HG02840 (cell line): ENCODE measurements around the gene CPA2.

Experiments
- ATAC-seq: cut with Tn5 transposase; IDR thresholded peaks from one replicate; pipeline ENCODE4 v1.9.1; 2021; ENCODE audit warnings: mild to moderate bottlenecking, moderate library complexity, moderate number of reproducible peaks; ENCODE audit not compliant: unreplicated experiment, low FRiP score

CPA2 gene

DNA sequence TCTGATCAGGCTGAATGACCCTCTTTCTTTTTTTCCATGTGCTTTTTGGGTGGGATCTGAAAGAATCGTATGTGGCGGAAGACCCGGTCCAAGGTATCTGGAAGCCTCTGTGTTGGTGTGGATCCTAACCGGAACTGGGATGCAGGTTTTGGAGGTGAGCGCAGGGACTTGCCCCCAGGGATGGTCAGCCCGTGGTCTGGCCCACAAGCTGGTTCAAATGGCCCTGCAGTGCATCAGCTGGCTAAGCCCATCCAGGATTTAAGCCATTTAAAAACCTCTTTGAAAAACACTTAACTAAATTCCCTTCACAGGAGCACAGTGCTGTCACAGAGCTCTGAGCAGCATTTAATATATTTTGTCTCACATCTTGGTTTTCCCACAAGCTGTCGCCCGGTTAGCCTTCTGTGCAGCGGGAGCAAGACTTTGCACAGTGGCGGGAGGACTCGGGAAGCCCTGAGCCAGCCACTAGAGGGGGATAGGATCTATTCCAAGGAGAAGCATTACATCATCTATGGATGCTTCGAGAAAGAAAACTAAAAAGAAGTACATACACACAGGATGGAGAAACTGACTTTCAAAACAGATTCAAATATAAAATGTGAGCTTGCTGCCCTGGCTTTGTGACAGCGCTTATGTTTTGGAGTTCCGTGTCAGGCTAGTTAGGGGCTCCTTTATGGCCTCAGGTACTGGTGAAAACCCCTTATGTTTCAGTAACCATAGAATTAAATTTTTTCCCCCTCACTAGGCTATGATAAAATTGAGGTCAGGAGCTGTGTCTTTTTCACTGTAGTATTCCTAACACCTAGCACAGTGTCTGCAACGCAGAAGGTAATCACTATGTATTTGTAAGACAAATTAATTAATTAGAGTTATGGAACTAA is 11.3 kb downstream of the CPA2 start:
- ATAC-seq = no peak

DNA sequence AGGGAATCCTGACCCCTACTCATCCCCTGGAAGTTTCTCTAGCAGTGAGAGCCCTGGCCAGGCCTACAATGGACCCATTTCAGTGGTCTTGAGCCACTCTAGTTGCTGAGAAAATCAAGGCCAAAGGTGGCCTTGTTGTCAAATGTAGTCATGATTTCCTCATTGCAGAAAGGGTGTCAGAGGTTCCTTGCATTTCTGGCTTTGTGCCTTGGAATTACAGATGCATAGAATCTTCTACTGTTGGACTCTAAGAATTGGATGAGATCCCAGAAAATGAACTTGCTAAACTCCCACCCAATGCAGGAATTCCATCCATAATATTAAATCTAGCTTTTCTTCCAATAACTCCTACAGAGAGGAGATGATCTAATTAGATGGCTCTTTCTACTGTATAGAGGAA is 12.2 kb downstream of the CPA2 start:
- ATAC-seq = no peak

DNA sequence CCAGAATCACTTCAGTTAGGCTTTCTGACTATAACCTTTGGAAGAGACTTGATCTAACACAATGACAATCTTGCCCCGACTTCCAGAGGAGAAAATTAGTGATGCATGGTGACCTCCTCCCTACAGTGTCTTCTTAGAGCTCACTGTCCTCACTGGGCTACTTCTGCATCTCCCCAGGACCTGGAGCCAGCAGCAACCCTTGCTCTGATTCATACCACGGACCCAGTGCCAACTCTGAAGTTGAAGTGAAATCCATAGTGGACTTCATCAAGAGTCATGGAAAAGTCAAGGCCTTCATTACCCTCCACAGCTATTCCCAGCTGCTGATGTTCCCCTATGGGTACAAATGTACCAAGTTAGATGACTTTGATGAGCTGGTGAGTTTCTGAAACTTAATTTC is 12.6 kb downstream of the CPA2 start:
- ATAC-seq = no peak

DNA sequence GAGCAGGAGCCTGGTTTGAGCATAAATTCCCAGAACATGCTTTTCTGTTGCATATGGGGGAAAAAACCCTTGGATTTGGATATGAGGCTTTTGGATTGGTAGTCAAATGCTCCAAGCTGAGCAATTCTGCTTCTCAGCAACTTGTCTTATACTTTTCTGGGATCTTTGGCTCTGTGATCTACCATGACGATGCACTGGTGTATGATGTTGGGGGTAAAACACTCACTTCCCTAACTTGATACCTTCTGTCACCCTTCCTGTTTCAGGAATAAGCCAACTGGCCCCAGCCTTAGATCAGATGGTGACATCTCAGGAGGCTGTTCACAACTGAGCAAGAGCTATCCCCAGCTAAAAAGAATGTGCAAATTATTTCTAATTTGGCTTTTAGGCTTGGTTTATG is 13.2 kb downstream of the CPA2 start:
- ATAC-seq = no peak

DNA sequence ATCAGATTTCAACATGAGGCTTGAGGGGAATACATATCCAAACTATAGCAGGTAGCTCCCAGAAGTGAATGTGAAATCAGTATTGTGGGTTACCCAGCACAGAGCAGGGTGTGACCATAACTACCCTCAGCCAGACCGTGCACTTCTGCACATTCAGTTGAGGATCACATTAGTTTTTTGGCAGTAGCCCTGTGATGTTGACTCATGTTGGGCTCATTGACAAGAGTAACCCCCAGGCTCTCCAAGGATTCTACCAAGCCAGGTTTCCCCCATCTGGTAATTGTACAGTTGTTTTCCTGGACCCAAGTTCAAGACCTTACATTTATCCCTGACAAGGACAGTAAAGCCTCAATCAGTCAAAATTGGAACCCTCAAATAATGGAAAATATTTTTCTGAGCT is 14.6 kb downstream of the CPA2 start:
- ATAC-seq = no peak

DNA sequence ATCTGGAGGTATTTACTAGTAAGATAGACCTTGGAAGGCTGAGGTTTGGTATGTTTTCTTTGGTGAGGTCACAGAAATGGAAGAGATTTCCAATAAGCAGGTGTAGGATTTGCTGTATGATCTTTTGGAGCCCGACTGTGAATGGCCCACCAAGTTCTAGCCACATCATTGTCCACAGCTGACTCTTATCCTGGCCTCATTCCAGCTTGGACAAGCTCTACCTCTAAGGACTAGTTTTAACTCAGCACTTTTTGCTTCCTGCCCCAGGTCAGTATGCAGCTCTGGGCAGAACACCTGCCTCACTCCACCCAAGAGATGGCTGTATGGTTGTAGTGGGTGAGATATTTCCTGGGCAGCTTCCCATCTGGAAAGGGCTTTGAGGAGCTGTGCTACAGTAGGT is 20.2 kb downstream of the CPA2 start:
- no peak for ATAC-seq

DNA sequence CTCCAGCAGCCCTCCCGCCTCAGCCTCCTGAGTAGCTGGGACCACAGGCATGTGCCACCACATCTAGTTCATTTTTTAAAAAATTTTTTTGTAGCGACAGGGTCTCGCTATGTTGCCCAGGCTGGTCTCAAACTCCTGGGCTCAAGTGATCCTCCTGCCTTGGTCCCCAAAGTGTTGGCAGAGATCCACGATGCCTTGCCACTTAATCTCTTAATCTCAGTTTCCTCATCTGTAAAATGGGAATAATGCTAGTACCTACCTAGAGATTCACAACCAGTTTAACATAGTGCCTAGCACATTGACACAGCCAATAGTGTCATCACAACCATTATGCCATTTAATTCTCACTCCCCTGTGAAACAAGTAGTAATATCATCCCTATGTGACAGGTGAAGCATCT is 21.5 kb downstream of the CPA2 start:
- no peak for ATAC-seq

DNA sequence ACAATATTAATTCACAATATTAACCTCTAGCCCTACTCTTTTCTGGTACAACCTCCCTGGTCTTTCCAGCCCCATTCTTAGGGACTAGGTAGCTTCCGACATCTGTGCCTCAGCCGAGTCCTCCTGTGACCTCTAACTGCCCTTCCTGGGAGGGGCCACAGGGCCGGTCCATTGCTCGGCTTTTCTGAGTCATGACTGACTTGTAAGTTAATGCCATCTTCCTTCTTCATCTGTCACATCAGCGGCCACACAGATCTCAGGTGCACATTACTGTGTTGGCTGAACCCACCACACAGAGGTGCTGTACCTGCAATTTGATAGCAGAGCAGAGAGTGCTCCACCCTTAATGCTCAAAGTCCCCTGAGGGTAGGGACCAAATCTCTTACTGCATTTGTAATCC is 22.2 kb downstream of the CPA2 start:
- ATAC-seq = no peak

DNA sequence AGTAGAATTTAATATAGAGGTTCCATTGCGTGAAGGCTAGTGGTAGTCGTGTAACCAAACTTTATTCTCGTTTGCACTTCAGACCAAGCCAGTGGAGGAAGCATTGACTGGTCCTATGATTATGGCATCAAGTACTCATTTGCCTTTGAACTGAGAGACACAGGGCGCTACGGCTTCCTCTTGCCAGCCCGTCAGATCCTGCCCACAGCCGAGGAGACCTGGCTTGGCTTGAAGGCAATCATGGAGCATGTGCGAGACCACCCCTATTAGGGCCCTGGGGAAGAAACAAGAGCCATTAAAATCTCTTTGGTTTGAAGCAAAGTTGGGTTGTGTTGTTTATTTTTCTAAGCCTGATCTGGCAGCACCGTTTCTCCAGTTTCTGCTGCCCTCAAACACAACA is 22.8 kb downstream of the CPA2 start:
- no peak for ATAC-seq

DNA sequence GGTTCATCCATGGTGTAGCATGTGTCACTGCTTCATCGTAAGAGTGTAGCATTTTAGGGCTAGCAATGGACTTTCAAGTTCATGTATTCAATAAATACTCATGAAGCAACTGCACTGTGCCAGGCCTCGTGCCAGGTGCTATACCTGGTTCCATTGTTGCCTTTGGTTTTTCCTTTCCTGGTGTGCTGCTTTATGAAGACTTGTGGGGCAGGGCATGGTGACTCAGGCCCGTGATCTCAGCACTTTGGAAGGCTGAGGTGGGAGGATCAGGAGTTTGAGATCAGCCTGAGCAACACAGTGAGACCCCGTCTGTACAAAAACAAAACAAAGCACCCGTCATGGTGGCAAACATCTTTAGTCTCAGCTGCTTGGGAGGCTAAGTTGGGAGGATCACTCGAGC is 24.1 kb downstream of the CPA2 start:
- no peak for ATAC-seq

DNA sequence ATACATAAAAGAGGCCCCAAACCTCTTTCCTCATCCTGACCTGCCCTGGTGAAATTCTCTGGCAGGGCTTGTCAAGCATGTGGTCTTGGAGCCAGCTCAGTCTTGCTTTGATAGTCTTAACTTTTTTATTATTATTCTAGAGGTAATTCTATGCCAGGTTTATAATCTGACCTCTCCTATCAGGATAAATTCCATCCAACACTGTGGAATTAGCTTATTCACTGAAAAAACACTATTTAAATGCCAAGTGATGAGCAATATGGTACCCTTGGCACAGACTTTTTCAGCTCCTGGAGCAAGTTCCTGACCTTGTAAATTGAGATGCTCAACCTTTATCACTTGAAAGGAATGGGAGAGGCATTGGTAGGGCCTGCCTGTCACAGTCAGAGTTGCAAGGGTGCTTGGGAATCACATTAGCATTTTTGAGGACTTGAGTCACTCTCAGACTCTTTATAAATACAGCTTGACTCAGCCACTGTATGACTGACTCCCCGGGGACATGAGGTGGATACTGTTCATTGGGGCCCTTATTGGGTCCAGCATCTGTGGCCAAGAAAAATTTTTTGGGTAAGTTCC is 26.1 kb downstream of the CPA2 start, which contains the start of gene CPA4:
TSS of gene CPA4 (plus strand) at position 480 of the 576 bp plus-strand sequence. CDS start at position 500, 20 bp downstream.
- no peak for ATAC-seq

DNA sequence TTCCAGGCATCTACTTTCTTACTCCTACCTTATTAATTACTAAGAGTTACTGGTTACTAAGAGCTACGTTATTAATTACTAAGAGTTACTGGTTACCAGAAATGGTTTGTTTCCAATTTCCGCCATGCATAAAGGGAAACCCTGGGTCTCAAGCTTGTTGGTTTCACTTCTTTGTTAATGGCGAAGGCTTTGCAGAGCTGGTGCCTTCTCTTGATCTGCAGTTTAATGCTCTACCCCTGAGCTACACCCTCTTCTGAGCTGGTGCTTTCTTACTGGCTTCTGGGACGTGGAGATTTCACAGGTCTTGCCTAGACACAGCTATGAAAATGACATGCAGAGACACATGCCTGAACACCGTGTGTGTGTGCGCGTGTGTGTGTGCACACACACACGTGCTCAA is 26.9 kb downstream of the CPA2 start:
- ATAC-seq = no peak

DNA sequence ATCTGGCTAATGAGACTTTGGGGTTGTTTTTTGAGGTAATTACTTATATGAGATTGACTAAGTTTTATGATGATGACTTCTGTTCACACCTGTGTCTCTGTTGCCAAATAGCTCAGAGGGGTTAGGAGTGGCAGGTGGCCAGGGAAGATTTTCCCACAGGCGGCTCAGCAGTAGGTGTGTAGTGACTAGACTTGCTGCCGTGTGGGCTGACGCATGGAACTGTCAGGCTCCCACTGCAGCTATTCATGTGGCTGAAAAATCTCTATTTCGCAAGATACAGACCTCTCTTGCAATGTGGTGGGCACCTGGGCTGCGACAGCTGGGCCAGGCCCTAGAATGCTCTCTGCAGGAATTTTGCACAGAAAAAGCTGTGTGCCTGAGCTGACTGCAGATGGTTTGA is 27.7 kb downstream of the CPA2 start:
- no peak for ATAC-seq

DNA sequence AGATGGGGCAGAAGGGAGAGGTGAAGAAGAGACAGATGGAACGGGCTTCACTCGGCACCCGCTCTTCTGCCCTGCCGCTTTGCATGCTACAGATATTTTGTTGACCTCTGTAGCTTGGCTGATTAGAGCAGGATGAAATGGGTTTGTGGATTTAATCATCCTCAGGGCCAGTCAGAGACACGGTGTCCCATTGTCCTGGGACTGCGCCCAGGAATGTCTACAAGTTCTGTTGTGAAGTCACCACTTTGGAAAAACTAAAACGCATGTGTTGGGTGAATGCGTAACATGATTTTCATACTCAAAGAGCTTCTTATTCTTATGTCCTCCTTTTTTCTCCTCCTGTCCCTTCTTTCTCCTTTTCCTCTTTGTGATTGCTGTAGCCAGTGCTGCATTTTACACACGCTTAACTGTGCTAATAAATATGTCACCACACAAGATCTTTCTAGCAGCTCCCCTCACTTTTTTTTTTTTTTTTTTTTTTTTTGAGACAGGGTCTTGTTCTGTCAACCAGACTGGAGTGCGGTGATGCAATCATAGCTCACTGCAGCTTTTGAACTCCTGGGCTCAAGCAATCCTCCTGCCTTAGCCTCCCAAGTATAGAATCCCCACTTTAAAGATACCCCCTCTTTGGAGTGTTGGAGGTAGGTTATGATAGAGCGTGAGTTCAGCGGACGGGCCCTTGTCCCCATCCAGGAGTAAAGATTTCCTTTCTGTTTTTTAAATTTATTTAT is 29.7 kb downstream of the CPA2 start:
- no peak for ATAC-seq

DNA sequence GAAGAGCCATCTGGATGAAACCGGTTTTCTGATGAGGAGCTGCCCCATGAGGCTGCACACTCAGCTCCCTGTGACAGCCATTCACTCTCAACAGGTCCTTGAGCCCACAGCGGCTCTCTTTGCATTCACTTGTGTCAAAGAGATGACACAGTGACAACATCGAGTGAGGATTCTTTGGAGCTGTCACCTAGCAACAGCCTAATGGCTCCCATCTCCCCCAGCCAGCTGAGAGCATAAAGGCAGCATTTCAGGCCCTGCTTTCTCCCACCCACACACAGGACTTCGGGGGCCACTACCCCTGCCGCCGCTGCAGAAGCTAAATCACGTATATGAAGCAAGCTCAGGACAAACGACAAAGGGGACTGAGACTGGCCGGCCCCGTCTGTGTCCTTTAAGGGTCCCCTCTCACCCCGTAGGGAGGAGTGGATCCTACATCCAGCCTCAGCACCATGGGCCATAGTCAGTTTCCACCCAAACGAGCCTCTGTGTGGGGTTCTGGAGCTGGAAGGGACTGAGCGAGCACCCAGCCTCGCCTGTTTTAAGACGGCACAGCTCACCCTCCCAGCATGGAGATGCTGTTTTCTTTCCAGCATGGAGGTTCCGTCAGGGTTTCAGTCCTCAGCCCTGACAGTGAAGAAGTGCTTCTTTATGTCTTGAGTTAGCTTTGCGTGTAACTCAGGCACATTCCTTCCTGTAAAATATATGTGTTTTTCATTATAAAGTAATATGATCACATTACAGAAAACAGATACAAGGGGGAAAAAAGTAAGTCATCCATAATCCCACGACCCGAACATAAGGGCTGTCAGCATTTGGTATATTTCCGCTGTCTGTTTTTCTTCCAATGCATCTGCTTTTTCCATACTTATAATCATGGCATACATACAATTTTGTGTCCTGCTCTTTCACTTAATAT is 31.2 kb downstream of the CPA2 start:
- ATAC-seq = no peak

DNA sequence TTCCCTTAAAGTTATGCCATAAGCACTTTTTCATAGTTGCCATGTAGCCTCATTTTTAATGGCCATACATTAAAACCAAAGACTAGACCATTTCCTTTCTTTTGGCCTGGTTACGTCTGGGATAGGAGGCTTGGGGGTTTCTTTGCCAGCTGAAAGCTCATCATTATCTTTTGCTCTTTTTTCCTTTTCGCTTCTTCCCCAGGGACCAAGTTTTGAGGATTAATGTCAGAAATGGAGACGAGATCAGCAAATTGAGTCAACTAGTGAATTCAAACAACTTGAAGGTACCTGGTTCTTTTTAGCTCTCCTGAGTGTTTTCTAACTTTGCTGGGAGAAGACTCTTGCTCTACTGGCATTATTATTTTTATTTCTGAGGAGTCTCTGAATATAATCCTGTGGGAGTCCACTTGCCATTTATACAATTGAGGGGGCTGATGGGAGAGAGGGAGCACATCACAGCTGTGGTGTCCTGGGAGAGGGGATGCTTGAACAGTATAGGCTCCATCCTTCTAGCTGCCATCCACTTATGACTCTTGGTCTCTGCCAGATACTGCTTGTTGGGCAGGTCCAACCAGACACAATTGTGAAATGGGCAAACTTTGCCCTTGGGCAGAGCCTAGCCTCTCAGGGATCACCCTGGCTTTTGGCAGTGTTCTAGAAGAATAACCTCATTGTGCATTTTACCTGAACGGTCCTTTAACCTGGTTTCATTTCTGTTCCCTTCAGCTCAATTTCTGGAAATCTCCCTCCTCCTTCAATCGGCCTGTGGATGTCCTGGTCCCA is 32.1 kb downstream of the CPA2 start:
- no peak for ATAC-seq

DNA sequence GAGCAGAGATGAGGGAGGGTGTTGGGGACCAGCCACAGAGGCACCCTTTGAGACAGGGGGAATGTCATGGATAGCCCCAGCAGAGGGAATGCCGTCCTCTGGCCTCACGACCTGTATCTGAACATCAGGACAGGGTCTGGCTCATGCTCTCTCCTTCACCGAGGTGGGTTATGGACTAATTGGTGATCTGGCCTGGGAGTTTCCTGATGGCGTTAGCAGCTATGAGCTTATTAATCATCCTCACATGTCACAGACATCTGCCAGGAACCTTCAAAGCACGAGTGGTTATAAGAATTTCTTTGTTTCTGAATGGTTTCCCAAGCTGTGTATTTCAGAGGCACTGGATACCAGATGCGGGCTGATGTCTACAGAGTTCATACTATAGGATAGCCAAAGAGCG is 33.2 kb downstream of the CPA2 start:
- no peak for ATAC-seq

DNA sequence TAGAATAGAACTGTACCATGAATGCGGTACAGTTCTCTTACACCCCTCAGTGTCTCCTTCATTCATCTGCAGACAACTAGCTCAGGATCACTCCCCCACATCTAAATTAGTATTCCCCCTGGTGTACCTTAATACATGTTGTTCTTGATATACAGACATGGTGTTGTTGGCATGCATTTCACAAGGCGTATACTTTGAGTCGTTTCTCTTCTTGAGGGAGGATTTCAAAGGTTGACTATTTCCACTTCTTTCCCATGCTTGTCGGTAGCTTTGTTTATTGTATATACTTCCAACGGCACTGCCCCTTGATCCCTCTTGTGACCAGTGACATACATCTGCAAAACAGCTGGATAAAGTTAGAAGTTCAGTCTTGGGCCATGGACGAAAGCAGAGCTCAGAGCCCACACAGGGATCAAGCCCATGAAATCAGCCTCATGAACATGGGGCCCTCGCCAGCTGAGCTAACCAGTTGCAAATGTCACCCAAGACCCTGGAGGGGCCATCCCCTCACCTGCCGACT is 34.9 kb downstream of the CPA2 start:
- no peak for ATAC-seq

DNA sequence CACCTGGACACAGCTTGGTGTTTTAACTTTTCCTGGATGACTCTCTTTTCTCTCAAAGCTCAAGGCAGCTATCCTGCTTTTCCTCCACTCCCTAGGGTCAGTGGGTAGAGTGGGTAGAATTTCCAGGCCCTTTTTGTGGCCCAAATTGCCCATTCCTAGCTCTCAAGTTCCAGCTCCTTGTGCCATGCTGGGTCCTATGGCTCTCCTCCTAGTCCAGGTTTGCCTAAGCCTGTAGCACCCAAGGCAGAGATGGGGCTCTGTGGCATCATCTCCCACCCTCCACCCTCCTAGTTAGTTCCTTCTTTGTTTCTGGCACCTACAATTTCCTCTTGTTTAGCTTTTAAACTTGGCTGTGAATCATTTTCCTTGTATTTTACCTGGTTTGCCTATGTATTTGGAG is 36.0 kb downstream of the CPA2 start:
- no peak for ATAC-seq
